A549 (cell line): ENCODE data around the gene SORCS1.

Experiments
- JUN ChIP-seq, 2 experiments: fragments of >200 bp; sonication (Bioruptor Twin); formaldehyde crosslinking; IDR thresholded peaks; 2 replicates in 1 of 2; 3 replicates in 1 of 2; pipeline ENCODE4 v1.6.1; 2016 to 2017
- NR3C1 ChIP-seq: fragments of >200 bp; sonication (Bioruptor Twin); formaldehyde crosslinking; IDR thresholded peaks from 3 replicates; pipeline ENCODE4 v1.6.1; 2017
- POLR2A ChIP-seq: IDR thresholded peaks from 2 replicates; pipeline ENCODE4 v1.6.1; 2012; ENCODE audit warnings: mild to moderate bottlenecking, low read length
- RFX5 ChIP-seq: fragments of 450-650 bp; IDR thresholded peaks from 2 replicates; pipeline ENCODE4 v1.7.1; 2014; ENCODE audit warnings: antibody characterized with exemption, mild to moderate bottlenecking, moderate library complexity
- TF ChIP-seq, protein P1 (sequence below): fragments of >200 bp; sonication (Bioruptor Twin); formaldehyde crosslinking; IDR thresholded peaks from 3 replicates; pipeline ENCODE4 v1.5.1; 2016
- TF ChIP-seq, protein P2 (sequence below): fragments of 450-650 bp; IDR thresholded peaks from 2 replicates; pipeline ENCODE4 v1.6.1; 2014; ENCODE audit warnings: antibody characterized with exemption
- TF ChIP-seq, protein P3 (sequence below): IDR thresholded peaks from 2 replicates; pipeline ENCODE4 v1.6.1; 2012

DNA sequence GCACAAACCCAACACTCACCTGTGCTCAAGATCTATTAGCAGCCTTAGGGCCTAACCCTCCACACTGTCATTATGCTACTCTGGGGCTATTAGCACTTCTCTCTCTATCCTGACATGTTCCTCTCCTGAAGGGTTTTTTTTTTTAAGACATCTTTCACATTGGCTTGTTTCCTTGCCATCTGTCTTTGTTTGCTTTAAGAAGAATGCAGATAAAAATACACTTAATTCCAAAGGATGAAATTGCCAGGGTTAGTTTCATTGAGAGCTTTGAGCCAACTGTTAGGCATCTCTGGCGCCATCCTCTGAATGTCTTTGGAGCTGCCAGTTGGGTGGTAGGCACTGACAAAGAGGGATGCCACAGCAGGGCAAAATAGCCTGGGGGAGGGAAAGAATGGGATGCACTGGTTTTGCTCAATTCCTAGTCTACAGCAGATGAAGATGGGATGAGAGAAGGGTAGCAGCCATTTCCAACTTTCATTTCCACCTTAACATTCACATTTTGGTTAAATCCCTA lies 399.2 kb downstream of the SORCS1 start:
- TF ChIP-seq POLR2A (no peak), RFX5 (no peak), JUN (IDR thresholded peaks at IDR 0.05) (no peak), NR3C1 (no peak)
- TF ChIP-seq, protein P1, sequence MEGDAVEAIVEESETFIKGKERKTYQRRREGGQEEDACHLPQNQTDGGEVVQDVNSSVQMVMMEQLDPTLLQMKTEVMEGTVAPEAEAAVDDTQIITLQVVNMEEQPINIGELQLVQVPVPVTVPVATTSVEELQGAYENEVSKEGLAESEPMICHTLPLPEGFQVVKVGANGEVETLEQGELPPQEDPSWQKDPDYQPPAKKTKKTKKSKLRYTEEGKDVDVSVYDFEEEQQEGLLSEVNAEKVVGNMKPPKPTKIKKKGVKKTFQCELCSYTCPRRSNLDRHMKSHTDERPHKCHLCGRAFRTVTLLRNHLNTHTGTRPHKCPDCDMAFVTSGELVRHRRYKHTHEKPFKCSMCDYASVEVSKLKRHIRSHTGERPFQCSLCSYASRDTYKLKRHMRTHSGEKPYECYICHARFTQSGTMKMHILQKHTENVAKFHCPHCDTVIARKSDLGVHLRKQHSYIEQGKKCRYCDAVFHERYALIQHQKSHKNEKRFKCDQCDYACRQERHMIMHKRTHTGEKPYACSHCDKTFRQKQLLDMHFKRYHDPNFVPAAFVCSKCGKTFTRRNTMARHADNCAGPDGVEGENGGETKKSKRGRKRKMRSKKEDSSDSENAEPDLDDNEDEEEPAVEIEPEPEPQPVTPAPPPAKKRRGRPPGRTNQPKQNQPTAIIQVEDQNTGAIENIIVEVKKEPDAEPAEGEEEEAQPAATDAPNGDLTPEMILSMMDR: no peak
- TF ChIP-seq, protein P2, sequence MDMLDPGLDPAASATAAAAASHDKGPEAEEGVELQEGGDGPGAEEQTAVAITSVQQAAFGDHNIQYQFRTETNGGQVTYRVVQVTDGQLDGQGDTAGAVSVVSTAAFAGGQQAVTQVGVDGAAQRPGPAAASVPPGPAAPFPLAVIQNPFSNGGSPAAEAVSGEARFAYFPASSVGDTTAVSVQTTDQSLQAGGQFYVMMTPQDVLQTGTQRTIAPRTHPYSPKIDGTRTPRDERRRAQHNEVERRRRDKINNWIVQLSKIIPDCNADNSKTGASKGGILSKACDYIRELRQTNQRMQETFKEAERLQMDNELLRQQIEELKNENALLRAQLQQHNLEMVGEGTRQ: no peak
- TF ChIP-seq, protein P3, sequence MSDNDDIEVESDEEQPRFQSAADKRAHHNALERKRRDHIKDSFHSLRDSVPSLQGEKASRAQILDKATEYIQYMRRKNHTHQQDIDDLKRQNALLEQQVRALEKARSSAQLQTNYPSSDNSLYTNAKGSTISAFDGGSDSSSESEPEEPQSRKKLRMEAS: no peak
